Transverse colon (tissue), 4 donors: Measurements from ENCODE around the gene CERT1. TPM values are rescaled to one million over a fixed set of nuclear protein-coding genes. Genes with fewer than 3 reads are reported as not detected.

Experiments
- DNase-seq: peaks from one replicate; pipeline ENCODE4 v3.0.0-alpha.2; 2019
- H3K27ac ChIP-seq, 4 donors: fragments of 200-600 bp; sonication (generic); 2 replicates each; pipeline ENCODE4 v1.5.1; 2016 to 2018; ENCODE audit warnings: inconsistent platforms in 4 of 4
- H3K27me3 ChIP-seq: fragments of 200-600 bp; sonication (generic); 2 replicates; pipeline ENCODE4 v1.5.1; 2017; ENCODE audit warnings: inconsistent platforms
- H3K36me3 ChIP-seq, 4 donors: fragments of 200-600 bp; sonication (generic); 2 replicates each; pipeline ENCODE4 v1.5.1; 2017 to 2019; ENCODE audit warnings: inconsistent platforms in 4 of 4
- H3K4me1 ChIP-seq, 4 donors: fragments of 200-600 bp; sonication (generic); 2 replicates each; pipeline ENCODE4 v1.5.1; 2017 to 2020; ENCODE audit warnings: inconsistent platforms in 4 of 4
- H3K4me3 ChIP-seq, 4 donors: fragments of 200-600 bp; sonication (generic); 1 replicate in 1 of 4; 2 replicates in 3 of 4; pipeline versions ENCODE4 v1.5.1 to v1.6.1; 2017 to 2019; ENCODE audit warnings: inconsistent platforms in 4 of 4
- H3K9me3 ChIP-seq, 2 donors: fragments of 200-600 bp; sonication (generic); 2 replicates each; pipeline ENCODE4 v1.5.1; 2017 to 2019; ENCODE audit warnings: inconsistent platforms in 2 of 2
- CTCF ChIP-seq, 5 experiments: fragments of 200-600 bp in 3 of 5; fragments of 450-650 bp in 2 of 5; sonication (generic) in 3 of 5; IDR thresholded peaks; 1 replicate in 2 of 5; 2 replicates in 3 of 5; pipeline ENCODE4 v1.5.1; 2016 to 2017; ENCODE audit warnings: antibody characterized with exemption in 5 of 5, inconsistent platforms in 3 of 5, mild to moderate bottlenecking in 2 of 5, moderate library complexity in 1 of 5
- EP300 ChIP-seq: sonication (generic); formaldehyde crosslinking; IDR thresholded peaks from one replicate; pipeline ENCODE4 v1.6.1; 2017; ENCODE audit warnings: antibody characterized with exemption, low read depth
- POLR2A ChIP-seq: fragments of 450-650 bp; IDR thresholded peaks from one replicate; pipeline ENCODE4 v1.6.1; 2016; ENCODE audit warnings: antibody characterized with exemption, mild to moderate bottlenecking, moderate library complexity
- POLR2AphosphoS5 ChIP-seq, 3 donors: sonication (generic); formaldehyde crosslinking; IDR thresholded peaks; one replicate each; pipeline ENCODE4 v1.6.1; 2016; ENCODE audit warnings: antibody characterized with exemption in 3 of 3
- WGBS, 2 donors: methylation state at CpG; one replicate each; pipeline ENCODE4 v1.1.5; 2018; ENCODE audit warnings: low coverage in 1 of 2; 5-methylcytosine and 5-hydroxymethylcytosine counted together
- in situ Hi-C, 4 donors: fragments of 200-750 bp; cut with MboI; loops; one replicate each; pipeline versions ENCODE4 v1.15.0 to v1.15.1; 2017; ENCODE audit warnings: low sequenced_read_pairs in 3 of 4, low pct_ligation_motif_present in 1 of 4, low pct_unique_long_range_greater_than_20kb in 1 of 4
- intact Hi-C: fragments of 100-400 bp; cut with DNase I; formaldehyde crosslinking; loops from one replicate; pipeline ENCODE4 v1.15.1; 2023; ENCODE audit warnings: low total_unique reads
- total RNA-seq, 4 donors: library from RNA; depleted of rRNA; stranded (reverse); fragments of >200 nt; gene quantifications; one replicate each; pipeline ENCODE4 v1.1.0, GENCODE V29; 2016

The CERT1 gene
- total RNA-seq, 4 donors from 2014 or later = 33.2 to 59.5 (median 39.4) TPM

- H3K27ac ChIP-seq = no peak overlapping the region
- intact Hi-C loops (no loop called here), in situ Hi-C loops (loop anchor here in 1 of 4 donors (25.0 kb wide), 1 partner anchor 306 kb away; no protein-coding TSS in a partner anchor)
- no peak for DNase-seq
- no peaks in the 10 kb centered on the region for H3K9me3 ChIP-seq
- peaks cover 0 to 57% (median 25%) of the 10 kb centered on the region in 4 donors for H3K36me3 ChIP-seq
- no peaks in the 10 kb centered on the region for H3K27me3 ChIP-seq
- TF ChIP-seq EP300 (no peak), POLR2AphosphoS5 (IDR thresholded peaks at IDR 0.05) (no peak), CTCF (IDR thresholded peaks at IDR 0.05) (no peak), POLR2A (no peak)
- H3K4me3 ChIP-seq = no peak overlapping the region
- 82 to 85% methylated on average over 3 to 4 of the region's 4 CpGs for WGBS, 2 donors
- H3K4me1 ChIP-seq = no peaks in the 10 kb centered on the region
Observed at GRCh38 chr5:75381456-75381855, 130.0 kb downstream of the CERT1 start.

GRCh38 chr5:75380099-75380498 is 131.3 kb downstream of the CERT1 start:
- TF ChIP-seq EP300 (no peak), POLR2AphosphoS5 (IDR thresholded peaks at IDR 0.05) (no peak), POLR2A (no peak), CTCF (IDR thresholded peaks at IDR 0.05) (no peak)
- Histone ChIP-seq H3K4me1 (no peaks in the 10 kb centered on the region), H3K36me3 (peaks cover 0 to 50% (median 21%) of the 10 kb centered on the region in 4 donors), H3K27me3 (no peaks in the 10 kb centered on the region), H3K4me3 (no peak overlapping the region), H3K27ac (no peak overlapping the region), H3K9me3 (no peaks in the 10 kb centered on the region)
- 100% methylated on average over 1 of the region's 1 CpG for WGBS, 2 donors
- no peak for DNase-seq
- in situ Hi-C loops (loop anchor here in 1 of 4 donors (25.0 kb wide), 1 partner anchor 307 kb away; no protein-coding TSS in a partner anchor), intact Hi-C loops (no loop called here)

- intact Hi-C loops = no loop called here
- in situ Hi-C loops = loop anchor here in 1 of 4 donors (25.0 kb wide), 1 partner anchor 312 kb away; no protein-coding TSS in a partner anchor
Observed at GRCh38 chr5:75375414-75375813, 136.0 kb downstream of the CERT1 start.

GRCh38 chr5:75374394-75374814 is 137.0 kb downstream of the CERT1 start:
- no peak overlapping the region for H3K27ac ChIP-seq
- H3K27me3 ChIP-seq = no peaks in the 10 kb centered on the region
- DNase-seq = no peak
- intact Hi-C loops (no loop called here), in situ Hi-C loops (no loop called here)
- no peaks in the 10 kb centered on the region for H3K9me3 ChIP-seq
- 89 to 93% methylated on average over 4 to 12 of the region's 12 CpGs for WGBS, 2 donors
- H3K36me3 ChIP-seq = peaks cover 0 to 28% (median 8%) of the 10 kb centered on the region in 4 donors
- TF ChIP-seq EP300 (no peak), CTCF (IDR thresholded peaks at IDR 0.05) (no peak), POLR2A (no peak), POLR2AphosphoS5 (IDR thresholded peaks at IDR 0.05) (no peak)
- H3K4me1 ChIP-seq = no peaks in the 10 kb centered on the region
- H3K4me3 ChIP-seq = no peak overlapping the region

More at GRCh38 chr5:75375414-75375813, 136.0 kb downstream of the CERT1 start:
- Histone ChIP-seq H3K27me3 (no peaks in the 10 kb centered on the region), H3K36me3 (peaks cover 0 to 37% (median 13%) of the 10 kb centered on the region in 4 donors), H3K4me3 (no peak overlapping the region), H3K27ac (no peak overlapping the region), H3K9me3 (no peaks in the 10 kb centered on the region), H3K4me1 (no peaks in the 10 kb centered on the region)
- DNase-seq = no peak
- TF ChIP-seq CTCF (IDR thresholded peaks at IDR 0.05) (no peak), POLR2A (no peak), EP300 (no peak), POLR2AphosphoS5 (IDR thresholded peaks at IDR 0.05) (no peak)
- WGBS, 2 donors = 95 to 99% methylated on average over 3 to 4 of the region's 4 CpGs
